Lower leg skin (tissue), 4 donors: ENCODE data around the gene HIGD2A. TPM values are rescaled to one million over a fixed set of nuclear protein-coding genes. Genes with fewer than 3 reads are reported as not detected.

Experiments used
- DNase-seq, 2 donors: peaks; one replicate each; pipeline ENCODE4 v3.0.0-alpha.2; 2019; ENCODE audit warnings: low spot score in 2 of 2
- H3K4me3 ChIP-seq: fragments of 200-600 bp; sonication (generic); 2 replicates; pipeline ENCODE4 v1.5.1; 2017; ENCODE audit warnings: mild to moderate bottlenecking, low read depth; ENCODE audit not compliant: poor library complexity, severe bottlenecking
- CTCF ChIP-seq, 3 donors: fragments of 450-650 bp; IDR thresholded peaks; one replicate each; pipeline ENCODE4 v1.5.1; 2016; ENCODE audit warnings: antibody characterized with exemption in 3 of 3, mild to moderate bottlenecking in 3 of 3, moderate library complexity in 2 of 3
- POLR2A ChIP-seq, 2 donors: fragments of 450-650 bp; IDR thresholded peaks; one replicate each; pipeline ENCODE4 v1.6.1; 2016 to 2017; ENCODE audit warnings: antibody characterized with exemption in 2 of 2, mild to moderate bottlenecking in 1 of 2, moderate library complexity in 1 of 2
- WGBS, 2 donors: methylation state at CpG; one replicate each; pipeline ENCODE4 v1.1.5; 2018; 5-methylcytosine and 5-hydroxymethylcytosine counted together
- intact Hi-C: fragments of 100-400 bp; cut with DNase I; formaldehyde crosslinking; loops from one replicate; pipeline ENCODE4 v1.15.0; 2023; ENCODE audit warnings: low total_unique reads
- total RNA-seq, 4 donors: library from RNA; depleted of rRNA; stranded (reverse); fragments of >200 nt; gene quantifications; one replicate each; pipeline ENCODE4 v1.1.0, GENCODE V29; 2016

The HIGD2A gene
- total RNA-seq, 4 donors from 2014 or later = 110 to 153 (median 130) TPM

- WGBS, 2 donors = 86 to 90% methylated on average over 3 of the region's 3 CpGs
- no peak overlapping the region for H3K4me3 ChIP-seq
- TF ChIP-seq CTCF (IDR thresholded peaks at IDR 0.05) = no peak
- no peak for TF ChIP-seq POLR2A (IDR thresholded peaks at IDR 0.05)
- DNase-seq = no peak
- intact Hi-C loops = no loop called here
Measured at GRCh38 chr5:176424181-176424580, 35.6 kb downstream of the HIGD2A start.

- peak in 1 of 2 donors; percentile 6 for DNase-seq
- no peak overlapping the region for H3K4me3 ChIP-seq
- 75 to 88% methylated on average over 1 of the region's 1 CpG for WGBS, 2 donors
- intact Hi-C loops = no loop called here
- TF ChIP-seq POLR2A (IDR thresholded peaks at IDR 0.05) (no peak), CTCF (IDR thresholded peaks at IDR 0.05) (no peak)
Measured at GRCh38 chr5:176425138-176425537, 36.6 kb downstream of the HIGD2A start.

- TF ChIP-seq POLR2A (IDR thresholded peaks at IDR 0.05) (no peak), CTCF (IDR thresholded peaks at IDR 0.05) (no peak)
Measured at GRCh38 chr5:176425791-176426190, 37.2 kb downstream of the HIGD2A start.

GRCh38 chr5:176426876-176427275 is 38.3 kb downstream of the HIGD2A start:
- DNase-seq = no peak
- intact Hi-C loops = no loop called here
- WGBS, 2 donors = 85 to 88% methylated on average over 1 of the region's 1 CpG
- no peak overlapping the region for H3K4me3 ChIP-seq
- TF ChIP-seq POLR2A (IDR thresholded peaks at IDR 0.05) = no peak
- TF ChIP-seq CTCF (IDR thresholded peaks at IDR 0.05) = no peak

More at GRCh38 chr5:176425791-176426190, 37.2 kb downstream of the HIGD2A start:
- intact Hi-C loops = no loop called here
- H3K4me3 ChIP-seq = no peak overlapping the region
- no peak for DNase-seq
- WGBS, 2 donors = 75 to 78% methylated on average over 1 of the region's 1 CpG

GRCh38 chr5:176427971-176428370 is 39.4 kb downstream of the HIGD2A start:
- TF ChIP-seq CTCF (IDR thresholded peaks at IDR 0.05) (no peak), POLR2A (IDR thresholded peaks at IDR 0.05) (no peak)
- intact Hi-C loops = no loop called here
- no peak for DNase-seq
- WGBS, 2 donors = 73 to 74% methylated on average over 4 of the region's 4 CpGs
- no peak overlapping the region for H3K4me3 ChIP-seq

GRCh38 chr5:176429972-176430371 is 41.4 kb downstream of the HIGD2A start:
- DNase-seq = peak in 1 of 2 donors; percentile 34
- intact Hi-C loops = no loop called here
- 65% methylated on average over 4 of the region's 4 CpGs for WGBS, 2 donors
- no peak overlapping the region for H3K4me3 ChIP-seq
- TF ChIP-seq POLR2A (IDR thresholded peaks at IDR 0.05) (no peak), CTCF (IDR thresholded peaks at IDR 0.05) (no peak)
